ENCODE data around the gene NEBL.
"Not testable (repeated sequence)": the region's sequence is repeated elsewhere in the genome, so short reads cannot be mapped to it uniquely, and the experiment has no call there.

NEBL gene

GRCh38 chr10:20897146-20897825 lies at the start of gene NEBL:
Gene NEBL (minus strand): TSS chr10:20897311. CDS start chr10:20897205, 106 bp downstream.
- no peak for DNase-seq (ENCODE audit: low read depth)

- no peak for DNase-seq (ENCODE audit: low read depth)
These were observed 48.6 kb upstream of the NEBL start for GRCh38 chr10:20945546-20946332.

- DNase-seq (ENCODE audit: low read depth): no peak
These were observed 47.8 kb upstream of the NEBL start for GRCh38 chr10:20944789-20945502.

- DNase-seq (ENCODE audit: low read depth): not testable (repeated sequence)
These were observed 42.3 kb upstream of the NEBL start for GRCh38 chr10:20939414-20939813.

- no peak for DNase-seq (ENCODE audit: low read depth)
These were observed 39.3 kb upstream of the NEBL start for GRCh38 chr10:20936396-20936795.

- DNase-seq (ENCODE audit: low read depth): no peak
These were observed 38.8 kb upstream of the NEBL start for GRCh38 chr10:20935931-20936330.

- no peak for DNase-seq (ENCODE audit: low read depth)
These were observed 38.2 kb upstream of the NEBL start for GRCh38 chr10:20935301-20935700.

GRCh38 chr10:20933705-20934104 lies 36.6 kb upstream of the NEBL start:
- no peak for DNase-seq (ENCODE audit: low read depth)

GRCh38 chr10:20932606-20933126 lies 35.6 kb upstream of the NEBL start:
- no peak for DNase-seq (ENCODE audit: low read depth)

GRCh38 chr10:20931156-20931795 lies 34.2 kb upstream of the NEBL start:
- DNase-seq (ENCODE audit: low read depth): no peak

GRCh38 chr10:20927456-20927855 lies 30.3 kb upstream of the NEBL start:
- DNase-seq (ENCODE audit: low read depth): no peak

GRCh38 chr10:20922451-20922850 lies 25.3 kb upstream of the NEBL start:
- DNase-seq (ENCODE audit: low read depth): no peak

- DNase-seq (ENCODE audit: low read depth): no peak
These were observed 24.9 kb upstream of the NEBL start for GRCh38 chr10:20922033-20922432.

GRCh38 chr10:20920061-20920460 lies 22.9 kb upstream of the NEBL start:
- DNase-seq (ENCODE audit: low read depth): no peak

- DNase-seq (ENCODE audit: low read depth): no peak
These were observed 22.4 kb upstream of the NEBL start for GRCh38 chr10:20919481-20919880.

- DNase-seq (ENCODE audit: low read depth): no peak
These were observed 19.9 kb upstream of the NEBL start for GRCh38 chr10:20916976-20917375.

- no peak for DNase-seq (ENCODE audit: low read depth)
These were observed 15.9 kb upstream of the NEBL start for GRCh38 chr10:20912969-20913368.

GRCh38 chr10:20911626-20912025 lies 14.5 kb upstream of the NEBL start:
- DNase-seq (ENCODE audit: low read depth): no peak

GRCh38 chr10:20909801-20910200 lies 12.7 kb upstream of the NEBL start:
- no peak for DNase-seq (ENCODE audit: low read depth)

- DNase-seq (ENCODE audit: low read depth): no peak
These were observed 11.3 kb upstream of the NEBL start for GRCh38 chr10:20908391-20908790.

GRCh38 chr10:20903635-20904390 lies 6.7 kb upstream of the NEBL start:
- DNase-seq (ENCODE audit: low read depth): no peak
